Measurements from ENCODE around the gene DEFB118. TPM values are rescaled to one million over a fixed set of nuclear protein-coding genes. Genes with fewer than 3 reads are reported as not detected.

DEFB118 gene
- total and polyA plus RNA-seq, 8 donors, result not detected

DNA sequence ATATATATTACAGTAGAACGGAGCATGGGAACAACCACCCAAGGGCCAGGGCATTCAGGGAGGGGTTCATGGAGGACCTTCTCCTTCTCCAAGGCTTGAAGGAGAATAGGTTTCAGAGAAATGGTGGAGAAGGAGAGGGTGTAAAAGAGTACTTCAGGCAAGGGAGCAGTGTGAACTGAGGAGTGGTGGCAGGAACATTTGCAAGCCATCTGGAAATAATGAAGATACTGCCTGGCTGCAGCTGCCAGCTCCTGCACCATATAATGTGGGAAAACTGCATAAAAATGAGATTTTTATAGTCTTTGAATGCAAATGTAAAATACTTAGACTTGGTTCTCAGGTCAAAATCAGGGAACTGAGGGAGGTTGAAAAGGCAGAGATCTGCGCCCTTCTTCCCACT lies 47.3 kb downstream of the DEFB118 start:
- intact Hi-C loops (cut with DNase I), result no loop called here
- ATAC-seq (no peak), FAIRE-seq (no peak), DNase-seq (no peak)
- no peak overlapping the region for H3K4me3 ChIP-seq
- H3K4me1 ChIP-seq, result no peaks in the 10 kb centered on the region
- H3K9me3 ChIP-seq, result no peaks in the 10 kb centered on the region
- TF ChIP-seq, protein P1, sequence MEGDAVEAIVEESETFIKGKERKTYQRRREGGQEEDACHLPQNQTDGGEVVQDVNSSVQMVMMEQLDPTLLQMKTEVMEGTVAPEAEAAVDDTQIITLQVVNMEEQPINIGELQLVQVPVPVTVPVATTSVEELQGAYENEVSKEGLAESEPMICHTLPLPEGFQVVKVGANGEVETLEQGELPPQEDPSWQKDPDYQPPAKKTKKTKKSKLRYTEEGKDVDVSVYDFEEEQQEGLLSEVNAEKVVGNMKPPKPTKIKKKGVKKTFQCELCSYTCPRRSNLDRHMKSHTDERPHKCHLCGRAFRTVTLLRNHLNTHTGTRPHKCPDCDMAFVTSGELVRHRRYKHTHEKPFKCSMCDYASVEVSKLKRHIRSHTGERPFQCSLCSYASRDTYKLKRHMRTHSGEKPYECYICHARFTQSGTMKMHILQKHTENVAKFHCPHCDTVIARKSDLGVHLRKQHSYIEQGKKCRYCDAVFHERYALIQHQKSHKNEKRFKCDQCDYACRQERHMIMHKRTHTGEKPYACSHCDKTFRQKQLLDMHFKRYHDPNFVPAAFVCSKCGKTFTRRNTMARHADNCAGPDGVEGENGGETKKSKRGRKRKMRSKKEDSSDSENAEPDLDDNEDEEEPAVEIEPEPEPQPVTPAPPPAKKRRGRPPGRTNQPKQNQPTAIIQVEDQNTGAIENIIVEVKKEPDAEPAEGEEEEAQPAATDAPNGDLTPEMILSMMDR (IDR thresholded peaks at IDR 0.05), result no peak
- no peak overlapping the region for H3K27ac ChIP-seq
- no peaks in the 10 kb centered on the region for H3K27me3 ChIP-seq
- H3K36me3 ChIP-seq, result no peaks in the 10 kb centered on the region
- WGBS, 2 donors, result 78 to 84% methylated on average over 2 of the region's 2 CpGs

DNA sequence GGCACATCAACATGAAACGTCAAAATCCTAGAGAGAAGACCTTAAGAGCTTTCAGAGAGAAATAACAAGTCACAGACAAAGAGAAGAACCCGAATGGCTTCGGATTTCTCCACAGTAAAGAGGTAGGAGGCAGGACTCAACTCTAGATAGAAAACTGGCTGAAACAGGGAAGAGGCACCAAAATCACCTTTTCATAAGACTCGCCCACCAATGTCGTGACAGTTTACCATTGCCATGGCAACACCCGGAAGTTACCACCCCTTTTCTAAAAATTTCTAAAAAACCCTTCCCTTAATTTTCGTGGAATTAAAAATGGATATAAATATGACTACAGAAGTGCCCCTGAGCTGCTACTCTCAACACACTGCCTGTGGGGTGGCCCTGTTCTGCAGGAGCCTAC lies 49.9 kb downstream of the DEFB118 start:
- TF ChIP-seq, protein P1 (IDR thresholded peaks at IDR 0.05), result no peak
- H3K4me3 ChIP-seq, result no peak overlapping the region
- intact Hi-C loops (cut with DNase I), result no loop called here
- peaks cover 0 to 6% (median 0%) of the 10 kb centered on the region in 4 donors for H3K27me3 ChIP-seq
- no peak for DNase-seq
- 66 to 68% methylated on average over 7 of the region's 7 CpGs for WGBS, 2 donors
- FAIRE-seq, result no peak
- H3K4me1 ChIP-seq, result no peaks in the 10 kb centered on the region
- H3K36me3 ChIP-seq, result no peaks in the 10 kb centered on the region
- no peaks in the 10 kb centered on the region for H3K9me3 ChIP-seq
- no peak for ATAC-seq
- H3K27ac ChIP-seq, result no peak overlapping the region

Other genes with a start within 250 kb of the DEFB118 start
- gene DEFB115, start 110.9 kb upstream of the DEFB118 start, total RNA-seq, result not detected
- not detected for gene DEFB115, start 110.9 kb upstream of the DEFB118 start, polyA plus RNA-seq
- not detected for gene DEFB116, start 60.0 kb upstream of the DEFB118 start, total RNA-seq
- not detected for gene DEFB116, start 60.0 kb upstream of the DEFB118 start, polyA plus RNA-seq
- not detected for gene DEFB119, start 22.0 kb downstream of the DEFB118 start, total RNA-seq
- not detected for gene DEFB119, start 22.0 kb downstream of the DEFB118 start, polyA plus RNA-seq
- not detected for gene DEFB121, start 37.6 kb downstream of the DEFB118 start, total RNA-seq
- gene DEFB121, start 37.6 kb downstream of the DEFB118 start, polyA plus RNA-seq, result not detected
- gene DEFB123, start 72.0 kb downstream of the DEFB118 start, total RNA-seq, result not detected
- gene DEFB123, start 72.0 kb downstream of the DEFB118 start, polyA plus RNA-seq, result not detected
- gene DEFB124, start 106.5 kb downstream of the DEFB118 start, total RNA-seq, result under 1 TPM in 1 of 6 donors, not detected in 5; 0.32 TPM
- gene DEFB124, start 106.5 kb downstream of the DEFB118 start, polyA plus RNA-seq, result not detected
- under 1 TPM in 5 of 6 donors, not detected in 1; 0.14 to 0.56 (median 0.26) TPM for gene REM1, start 106.7 kb downstream of the DEFB118 start, total RNA-seq
- gene REM1, start 106.7 kb downstream of the DEFB118 start, polyA plus RNA-seq, result 1 to 10 TPM in 1 of 2 donors, under 1 TPM in 1; 0.87 to 1.7 TPM
- 100 to 1,000 TPM; 139 to 237 (median 184) TPM for gene HM13, start 145.8 kb downstream of the DEFB118 start, total RNA-seq
- 100 to 1,000 TPM; 178 to 286 TPM for gene HM13, start 145.8 kb downstream of the DEFB118 start, polyA plus RNA-seq
- gene ID1, start 236.7 kb downstream of the DEFB118 start, total RNA-seq, result 10 to 100 TPM in 5 of 6 donors, 1 to 10 TPM in 1; 9.5 to 39.3 (median 17.4) TPM
- 10 to 100 TPM; 50.9 to 64.7 TPM for gene ID1, start 236.7 kb downstream of the DEFB118 start, polyA plus RNA-seq

All from pancreas (tissue), 10 donors.